Thoracic aorta (tissue), 2 donors: ENCODE results near the gene SH3GLB2. TPM values are rescaled to one million over a fixed set of nuclear protein-coding genes. Genes with fewer than 3 reads are reported as not detected.

Source experiments
- ATAC-seq: fragments of 150-250 bp; one replicate; pipeline ENCODE4 v1.8.0; 2017; ENCODE audit warnings: low read depth; ENCODE audit not compliant: insufficient number of reproducible peaks, low FRiP score
- DNase-seq: peaks from one replicate; pipeline ENCODE4 v3.0.0-alpha.2; 2020; ENCODE audit warnings: low spot score
- H3K27ac ChIP-seq, 2 donors: fragments of 200-600 bp; sonication (generic); 1 replicate in 1 of 2; 2 replicates in 1 of 2; pipeline ENCODE4 v1.5.1; 2016; ENCODE audit warnings: mild to moderate bottlenecking in 2 of 2, moderate library complexity in 2 of 2
- H3K27me3 ChIP-seq: fragments of 200-600 bp; sonication (generic); replicated peaks from 2 replicates; pipeline ENCODE4 v1.6.0; 2016; ENCODE audit warnings: mild to moderate bottlenecking; ENCODE audit not compliant: insufficient read depth
- H3K36me3 ChIP-seq: fragments of 200-600 bp; sonication (generic); one replicate; pipeline ENCODE4 v1.5.1; 2016
- H3K4me1 ChIP-seq, 2 donors: fragments of 200-600 bp; sonication (generic); 1 replicate in 1 of 2; 2 replicates in 1 of 2; pipeline versions ENCODE4 v1.5.1 to v1.6.0; 2016; ENCODE audit warnings: low read depth in 2 of 2, mild to moderate bottlenecking in 1 of 2; ENCODE audit not compliant: control insufficient read depth in 1 of 2
- H3K4me3 ChIP-seq: fragments of 200-600 bp; sonication (generic); 2 replicates; pipeline ENCODE4 v1.5.1; 2016; ENCODE audit warnings: mild to moderate bottlenecking
- H3K9me3 ChIP-seq: fragments of 200-600 bp; sonication (generic); 2 replicates; pipeline ENCODE4 v1.5.1; 2016
- total RNA-seq, 2 donors: library from RNA; depleted of rRNA; stranded (reverse); fragments of >200 nt; gene quantifications; one replicate each; pipeline versions ENCODE4 v1.1.0 to v1.2.3, GENCODE V29; 2016
- TF ChIP-seq, protein P1 (sequence below): fragments of 200-600 bp; sonication (generic); IDR thresholded peaks from one replicate; pipeline ENCODE4 v1.5.1; 2019; ENCODE audit warnings: antibody characterized with exemption

Gene SH3GLB2
- total RNA-seq, 2 donors from 2014 or later, result 101 to 184 TPM

GRCh38 chr9:129073404-129073803 is 45.3 kb upstream of the SH3GLB2 start:
- Histone ChIP-seq H3K36me3 (no peaks in the 10 kb centered on the region), H3K4me3 (no peak overlapping the region), H3K27ac (no peak overlapping the region), H3K4me1 (no peaks in the 10 kb centered on the region), H3K9me3 (no peaks in the 10 kb centered on the region), H3K27me3 (no peaks in the 10 kb centered on the region)
- ATAC-seq (no peak), DNase-seq (no peak)
- TF ChIP-seq, protein P1, sequence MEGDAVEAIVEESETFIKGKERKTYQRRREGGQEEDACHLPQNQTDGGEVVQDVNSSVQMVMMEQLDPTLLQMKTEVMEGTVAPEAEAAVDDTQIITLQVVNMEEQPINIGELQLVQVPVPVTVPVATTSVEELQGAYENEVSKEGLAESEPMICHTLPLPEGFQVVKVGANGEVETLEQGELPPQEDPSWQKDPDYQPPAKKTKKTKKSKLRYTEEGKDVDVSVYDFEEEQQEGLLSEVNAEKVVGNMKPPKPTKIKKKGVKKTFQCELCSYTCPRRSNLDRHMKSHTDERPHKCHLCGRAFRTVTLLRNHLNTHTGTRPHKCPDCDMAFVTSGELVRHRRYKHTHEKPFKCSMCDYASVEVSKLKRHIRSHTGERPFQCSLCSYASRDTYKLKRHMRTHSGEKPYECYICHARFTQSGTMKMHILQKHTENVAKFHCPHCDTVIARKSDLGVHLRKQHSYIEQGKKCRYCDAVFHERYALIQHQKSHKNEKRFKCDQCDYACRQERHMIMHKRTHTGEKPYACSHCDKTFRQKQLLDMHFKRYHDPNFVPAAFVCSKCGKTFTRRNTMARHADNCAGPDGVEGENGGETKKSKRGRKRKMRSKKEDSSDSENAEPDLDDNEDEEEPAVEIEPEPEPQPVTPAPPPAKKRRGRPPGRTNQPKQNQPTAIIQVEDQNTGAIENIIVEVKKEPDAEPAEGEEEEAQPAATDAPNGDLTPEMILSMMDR, result no peak

GRCh38 chr9:129072171-129072570 is 44.0 kb upstream of the SH3GLB2 start:
- H3K4me3 ChIP-seq, result no peak overlapping the region
- H3K27me3 ChIP-seq, result no peaks in the 10 kb centered on the region
- no peak overlapping the region for H3K27ac ChIP-seq
- TF ChIP-seq, protein P1, result no peak
- H3K36me3 ChIP-seq, result peaks cover 8% of the 10 kb centered on the region
- no peak for DNase-seq
- H3K4me1 ChIP-seq, result no peaks in the 10 kb centered on the region
- H3K9me3 ChIP-seq, result no peaks in the 10 kb centered on the region
- no peak for ATAC-seq

DNA sequence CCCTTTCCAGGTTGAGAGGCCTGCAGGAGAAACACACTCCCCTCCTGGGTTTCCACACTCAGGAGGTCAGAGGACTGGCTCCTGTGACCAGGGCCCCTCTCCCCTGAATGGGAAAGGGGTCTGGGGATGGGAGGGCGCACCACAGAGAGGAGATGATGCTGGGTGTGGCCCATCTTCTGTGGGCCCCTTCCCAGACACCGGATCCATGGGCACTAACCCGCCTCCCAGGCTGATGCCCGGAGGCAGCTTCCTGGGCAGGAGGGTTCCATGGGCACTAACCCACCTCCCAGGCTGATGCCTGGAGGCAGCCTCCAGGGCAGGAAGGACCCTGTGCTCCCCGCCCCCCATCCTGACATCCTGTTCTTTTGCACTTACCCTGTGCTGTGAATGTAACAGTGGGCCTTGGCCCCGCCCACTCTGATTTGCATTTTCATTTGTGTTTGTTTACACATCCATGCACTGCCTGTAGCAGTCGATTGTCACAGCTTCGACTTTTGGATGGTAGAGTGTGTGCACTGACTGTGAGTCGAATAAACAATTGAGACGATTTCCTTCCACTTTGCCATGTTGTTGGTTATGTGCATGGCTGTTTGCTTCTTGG is 43.5 kb upstream of the SH3GLB2 start:
- no peaks in the 10 kb centered on the region for H3K9me3 ChIP-seq
- H3K27ac ChIP-seq, result no peak overlapping the region
- ATAC-seq, result no peak
- no peaks in the 10 kb centered on the region for H3K4me1 ChIP-seq
- peaks cover 10% of the 10 kb centered on the region for H3K36me3 ChIP-seq
- DNase-seq, result no peak
- no peak overlapping the region for H3K4me3 ChIP-seq
- TF ChIP-seq, protein P1, result no peak
- H3K27me3 ChIP-seq, result no peaks in the 10 kb centered on the region

- H3K4me3 ChIP-seq, result no peak overlapping the region
- peaks cover 10% of the 10 kb centered on the region for H3K36me3 ChIP-seq
- DNase-seq (no peak), ATAC-seq (no peak)
- H3K9me3 ChIP-seq, result no peaks in the 10 kb centered on the region
- H3K27ac ChIP-seq, result no peak overlapping the region
- H3K27me3 ChIP-seq, result no peaks in the 10 kb centered on the region
- TF ChIP-seq, protein P1, result no peak
- H3K4me1 ChIP-seq, result no peaks in the 10 kb centered on the region
Observed at GRCh38 chr9:129070696-129071525, 42.8 kb upstream of the SH3GLB2 start.

GRCh38 chr9:129069862-129070641 is 41.9 kb upstream of the SH3GLB2 start:
- ATAC-seq, result no peak
- Histone ChIP-seq H3K27me3 (no peaks in the 10 kb centered on the region), H3K27ac (no peak overlapping the region), H3K36me3 (peaks cover 14% of the 10 kb centered on the region), H3K9me3 (no peaks in the 10 kb centered on the region), H3K4me1 (no peaks in the 10 kb centered on the region), H3K4me3 (no peak overlapping the region)
- DNase-seq, result no peak
- TF ChIP-seq, protein P1, result no peak
